ENCODE measurements around the gene ADCY3.

Gene ADCY3

GRCh38 chr2:24920098-24920808 is at the start of gene ADCY3:
Gene ADCY3, minus strand, starts transcription at chr2:24920237. Its CDS starts 1,250 bp downstream, at chr2:24918987.
- peak in 1 of 2 experiments; percentile 10 for DNase-seq

GRCh38 chr2:24969784-24970183 is 49.7 kb upstream of the ADCY3 start:
- no peak for DNase-seq

- no peak for DNase-seq
Measured at GRCh38 chr2:24961903-24962302, 41.9 kb upstream of the ADCY3 start.

GRCh38 chr2:24959761-24960160 is 39.7 kb upstream of the ADCY3 start:
- no peak for DNase-seq

- DNase-seq: no peak
Measured at GRCh38 chr2:24958411-24958935, 38.4 kb upstream of the ADCY3 start.

GRCh38 chr2:24957976-24958375 is 37.9 kb upstream of the ADCY3 start:
- no peak for DNase-seq

GRCh38 chr2:24957221-24957620 is 37.2 kb upstream of the ADCY3 start:
- DNase-seq: no peak

- no peak for DNase-seq
Measured at GRCh38 chr2:24955921-24956320, 35.9 kb upstream of the ADCY3 start.

GRCh38 chr2:24955232-24955631 is 35.2 kb upstream of the ADCY3 start:
- no peak for DNase-seq

- no peak for DNase-seq
Measured at GRCh38 chr2:24950102-24950501, 30.1 kb upstream of the ADCY3 start.

GRCh38 chr2:24948506-24948905 is 28.5 kb upstream of the ADCY3 start:
- no peak for DNase-seq

- no peak for DNase-seq
Measured at GRCh38 chr2:24947561-24948157, 27.6 kb upstream of the ADCY3 start.

- DNase-seq: no peak
Measured at GRCh38 chr2:24945907-24946306, 25.9 kb upstream of the ADCY3 start.

GRCh38 chr2:24943427-24944053 is 23.5 kb upstream of the ADCY3 start:
- no peak for DNase-seq

- no peak for DNase-seq
Measured at GRCh38 chr2:24939353-24939752, 19.3 kb upstream of the ADCY3 start.

- DNase-seq: no peak
Measured at GRCh38 chr2:24937236-24937635, 17.2 kb upstream of the ADCY3 start.

- DNase-seq: no peak
Measured at GRCh38 chr2:24935145-24935544, 15.1 kb upstream of the ADCY3 start.

- DNase-seq: no peak
Measured at GRCh38 chr2:24932715-24933114, 12.7 kb upstream of the ADCY3 start.

- peak in 1 of 2 experiments; percentile 4 for DNase-seq
Measured at GRCh38 chr2:24930768-24931167, 10.7 kb upstream of the ADCY3 start.

- no peak for DNase-seq
Measured at GRCh38 chr2:24929230-24929629, 9.2 kb upstream of the ADCY3 start.

- no peak for DNase-seq
Measured at GRCh38 chr2:24928036-24928435, 8.0 kb upstream of the ADCY3 start.

- DNase-seq: no peak
Measured at GRCh38 chr2:24926602-24927252, 6.7 kb upstream of the ADCY3 start.

GRCh38 chr2:24926220-24926601 is 6.2 kb upstream of the ADCY3 start:
- no peak for DNase-seq

GRCh38 chr2:24925815-24926214 is 5.8 kb upstream of the ADCY3 start:
- DNase-seq: no peak

Data from SHP77 (cell line).